ENCODE results near the gene VENTX.

VENTX gene

GRCh38 chr10:133195096-133195495, 42.6 kb upstream of the VENTX start:
- TF ChIP-seq ZFX (IDR thresholded peaks at IDR 0.05) (no peak), CTCF (conservative IDR thresholded peaks at IDR 0.05) (no peak)

GRCh38 chr10:133195611-133196010, 42.0 kb upstream of the VENTX start:
- H3K27ac ChIP-seq = no peak overlapping the region
- TF ChIP-seq CTCF (conservative IDR thresholded peaks at IDR 0.05) (no peak), ZFX (IDR thresholded peaks at IDR 0.05) (no peak)

More at GRCh38 chr10:133195096-133195495, 42.6 kb upstream of the VENTX start:
- H3K27ac ChIP-seq = no peak overlapping the region

- TF ChIP-seq CTCF (conservative IDR thresholded peaks at IDR 0.05) = no peak
- no peak for TF ChIP-seq ZFX (IDR thresholded peaks at IDR 0.05)
These were observed 41.3 kb upstream of the VENTX start for GRCh38 chr10:133196221-133196915.

GRCh38 chr10:133196936-133197758, 40.5 kb upstream of the VENTX start:
- H3K27ac ChIP-seq = no peak overlapping the region
- TF ChIP-seq CTCF (conservative IDR thresholded peaks at IDR 0.05) = no peak
- no peak for TF ChIP-seq ZFX (IDR thresholded peaks at IDR 0.05)

More at GRCh38 chr10:133196221-133196915, 41.3 kb upstream of the VENTX start:
- no peak overlapping the region for H3K27ac ChIP-seq

GRCh38 chr10:133197786-133198185, 39.9 kb upstream of the VENTX start:
- no peak overlapping the region for H3K27ac ChIP-seq
- TF ChIP-seq CTCF (conservative IDR thresholded peaks at IDR 0.05) (no peak), ZFX (IDR thresholded peaks at IDR 0.05) (no peak)

GRCh38 chr10:133198206-133198605, 39.4 kb upstream of the VENTX start:
- no peak for TF ChIP-seq CTCF (conservative IDR thresholded peaks at IDR 0.05)
- TF ChIP-seq ZFX (IDR thresholded peaks at IDR 0.05) = no peak
- H3K27ac ChIP-seq = no peak overlapping the region

Measured in C4-2B (cell line).